CD4-positive, alpha-beta T cell treated with Interleukin-17A for 4 hours (primary cell): Measurements from ENCODE around the gene ACSL1.
A peak's percentile ranks its signal among the peaks of the same experiment; 100 is the strongest.

Experiments used
- DNase-seq: peaks from one replicate; pipeline ENCODE4 v3.0.0-alpha.2; 2020; ENCODE audit warnings: mixed read lengths

ACSL1 gene, protein sequence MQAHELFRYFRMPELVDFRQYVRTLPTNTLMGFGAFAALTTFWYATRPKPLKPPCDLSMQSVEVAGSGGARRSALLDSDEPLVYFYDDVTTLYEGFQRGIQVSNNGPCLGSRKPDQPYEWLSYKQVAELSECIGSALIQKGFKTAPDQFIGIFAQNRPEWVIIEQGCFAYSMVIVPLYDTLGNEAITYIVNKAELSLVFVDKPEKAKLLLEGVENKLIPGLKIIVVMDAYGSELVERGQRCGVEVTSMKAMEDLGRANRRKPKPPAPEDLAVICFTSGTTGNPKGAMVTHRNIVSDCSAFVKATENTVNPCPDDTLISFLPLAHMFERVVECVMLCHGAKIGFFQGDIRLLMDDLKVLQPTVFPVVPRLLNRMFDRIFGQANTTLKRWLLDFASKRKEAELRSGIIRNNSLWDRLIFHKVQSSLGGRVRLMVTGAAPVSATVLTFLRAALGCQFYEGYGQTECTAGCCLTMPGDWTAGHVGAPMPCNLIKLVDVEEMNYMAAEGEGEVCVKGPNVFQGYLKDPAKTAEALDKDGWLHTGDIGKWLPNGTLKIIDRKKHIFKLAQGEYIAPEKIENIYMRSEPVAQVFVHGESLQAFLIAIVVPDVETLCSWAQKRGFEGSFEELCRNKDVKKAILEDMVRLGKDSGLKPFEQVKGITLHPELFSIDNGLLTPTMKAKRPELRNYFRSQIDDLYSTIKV

DNA sequence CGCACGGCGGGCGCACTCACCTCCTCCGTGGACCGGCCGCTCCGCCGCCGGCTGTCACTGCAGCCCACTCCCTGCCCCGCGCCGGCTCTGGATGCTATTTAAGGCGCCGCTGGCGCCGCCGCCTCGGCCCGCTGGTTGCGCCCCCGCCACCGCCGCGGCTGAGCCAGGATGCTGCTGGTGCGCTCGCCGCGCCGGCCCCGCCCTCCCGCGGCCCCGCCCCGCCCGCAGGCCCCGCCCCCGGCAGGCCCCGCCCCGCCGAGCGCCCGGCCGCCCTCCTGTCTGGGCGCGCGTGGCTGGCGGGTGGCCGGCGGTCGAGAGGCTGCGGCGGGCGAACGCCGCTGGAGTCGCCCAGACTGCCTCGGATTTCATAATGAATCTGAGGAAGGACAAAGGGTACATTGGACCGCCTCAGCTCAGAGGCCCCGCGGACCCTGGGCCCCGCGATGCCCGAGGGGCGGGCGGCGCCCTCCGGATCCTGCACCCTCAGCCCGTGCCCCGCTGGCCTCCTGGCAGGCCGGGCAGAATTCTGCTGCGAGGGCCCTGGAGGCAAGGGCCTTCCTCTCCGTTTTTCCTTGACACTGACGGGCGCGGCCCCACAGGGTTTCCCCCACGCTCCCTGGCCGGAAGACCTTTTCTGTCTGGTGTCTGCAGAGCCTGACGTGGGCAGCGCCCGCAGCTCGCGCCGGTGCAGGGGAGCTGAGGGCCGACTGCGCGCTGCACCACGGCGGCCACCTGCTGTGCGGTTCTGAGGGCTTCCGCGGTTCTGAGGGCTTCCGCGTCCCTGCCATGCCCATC, at the start of gene ACSL1:
Gene ACSL1 (minus strand): TSS at position 73 of the 795 bp plus-strand sequence. CDS start 22,454 bp downstream, outside the sequence.
- peak; percentile 82 for DNase-seq

DNA sequence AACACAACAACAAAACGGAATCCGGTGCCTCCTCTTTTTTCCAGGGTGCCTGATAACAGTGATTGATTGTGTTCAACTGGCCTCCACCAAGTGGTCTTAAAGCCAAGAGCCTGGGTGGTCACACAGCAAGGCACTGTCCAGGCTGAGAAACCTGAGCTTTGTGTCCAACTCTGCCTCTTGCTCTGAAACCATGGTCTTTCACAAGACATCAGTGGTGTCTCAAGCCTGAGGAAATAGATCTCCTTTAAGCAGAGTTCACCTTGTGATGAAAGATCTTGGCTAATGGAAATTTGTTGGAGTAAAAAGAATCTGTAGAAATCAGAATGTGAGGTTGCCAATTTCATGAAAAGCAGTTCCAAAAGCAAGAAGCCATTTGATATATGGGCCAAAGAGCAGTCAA, 47.3 kb upstream of the ACSL1 start:
- DNase-seq, result no peak

DNA sequence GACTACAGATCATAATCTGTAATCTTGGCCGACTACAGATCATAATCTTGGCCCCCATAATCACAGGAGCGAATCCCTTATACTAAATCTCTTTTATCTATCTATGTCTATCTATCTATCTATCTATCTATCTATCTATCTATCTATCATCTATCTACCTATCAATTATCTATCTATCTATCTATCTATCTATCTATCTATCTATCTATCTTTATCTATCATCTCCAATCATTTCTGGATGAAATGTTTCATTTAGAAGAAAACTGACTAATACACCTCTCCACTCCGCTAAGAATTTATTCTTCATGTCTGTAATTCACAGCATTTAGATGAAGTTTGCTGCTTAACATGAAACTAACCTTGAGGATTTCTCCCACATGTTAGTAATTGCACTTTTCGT, 45.0 kb upstream of the ACSL1 start:
- DNase-seq, result no peak

DNA sequence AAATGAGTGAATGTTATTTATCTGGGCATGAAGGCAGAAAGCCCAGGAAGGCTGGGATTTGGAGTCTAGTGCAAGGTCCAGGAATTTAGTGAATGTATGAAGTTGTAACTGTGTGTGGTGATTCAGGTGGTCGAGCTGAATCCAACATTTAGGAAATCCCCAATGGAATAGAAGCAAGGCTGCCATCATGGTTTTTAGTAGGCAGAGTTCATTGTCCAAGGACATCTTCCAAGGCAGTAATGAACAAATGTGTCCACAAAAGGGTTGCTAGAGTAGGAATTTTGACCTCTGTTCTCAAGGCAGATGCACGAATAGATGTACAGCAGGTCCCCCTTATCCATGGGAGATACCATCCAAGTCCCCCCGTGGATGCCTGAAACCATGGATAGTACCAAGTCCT, 42.9 kb upstream of the ACSL1 start:
- no peak for DNase-seq

DNA sequence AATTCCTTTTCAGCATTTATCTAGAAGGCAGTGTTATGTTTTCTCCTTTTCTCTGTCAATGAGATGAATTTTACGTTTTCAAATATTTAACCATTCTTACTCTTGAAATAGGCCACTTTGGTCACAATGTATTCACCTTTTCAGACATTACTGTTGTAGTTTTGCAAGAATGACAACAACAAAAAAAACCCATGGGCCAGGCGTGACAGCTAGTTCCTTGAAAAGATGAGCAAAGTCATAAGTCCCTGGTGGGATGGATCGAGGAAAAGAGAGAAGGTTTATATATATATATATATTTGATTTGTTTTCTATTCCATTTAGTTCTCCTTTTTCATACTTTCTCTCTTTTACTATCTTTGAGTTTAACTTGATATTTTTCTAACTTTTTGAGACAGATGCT, 38.1 kb upstream of the ACSL1 start:
- no peak for DNase-seq

DNA sequence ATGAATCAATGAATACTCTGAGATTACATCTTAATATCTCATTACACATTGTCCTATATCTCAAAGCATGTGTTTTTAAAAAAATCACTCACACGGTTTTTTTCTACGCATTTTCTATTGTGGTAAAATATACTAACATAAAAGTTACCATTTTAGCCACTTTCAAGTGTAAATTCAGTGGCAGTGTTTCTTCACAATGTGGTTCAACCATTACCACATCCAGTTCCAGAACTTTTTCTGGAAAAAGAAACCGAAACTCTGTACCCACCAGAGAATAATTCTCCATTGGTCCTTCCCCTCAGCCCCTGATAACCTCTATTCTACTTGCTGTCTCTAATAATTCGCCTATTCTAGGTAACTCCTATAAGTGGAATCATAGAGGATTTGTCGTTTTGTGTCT, 35.3 kb upstream of the ACSL1 start:
- DNase-seq, result no peak

DNA sequence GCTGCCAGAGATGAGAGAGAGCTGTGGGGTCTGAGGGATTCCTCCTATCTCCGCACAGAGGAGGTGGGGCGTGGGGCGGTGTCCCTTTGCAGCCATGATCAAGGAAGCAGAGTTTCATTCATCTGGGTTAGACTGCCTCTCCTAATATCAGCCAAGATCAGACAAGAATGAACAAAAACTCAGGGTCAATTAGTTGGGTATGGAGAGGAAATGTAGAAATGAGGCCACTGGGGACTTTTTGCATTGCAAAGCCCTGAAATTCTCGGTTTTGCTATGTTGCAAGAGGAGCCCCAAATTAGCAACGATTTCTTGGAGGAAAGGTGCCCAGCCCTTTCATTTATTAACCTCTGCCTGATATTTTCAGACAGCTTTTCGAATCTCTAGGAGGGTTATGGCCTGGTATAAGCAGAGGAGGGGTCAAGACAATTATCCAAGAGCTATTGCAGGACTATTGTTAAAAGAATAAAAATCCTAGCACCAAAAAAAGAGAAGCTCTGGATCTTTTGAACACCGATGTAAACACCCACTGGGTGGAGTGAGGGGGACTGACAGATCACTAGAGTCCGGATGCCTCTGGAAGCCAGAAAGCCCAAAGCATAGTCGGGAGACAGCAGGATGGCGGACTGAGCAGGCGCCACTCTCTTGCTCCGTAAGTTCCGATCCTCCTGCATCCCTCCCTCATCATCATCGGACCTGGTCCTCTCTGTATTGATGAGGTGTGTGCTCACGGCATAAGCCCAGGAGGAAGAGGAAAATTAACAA, 34.4 kb upstream of the ACSL1 start:
- no peak for DNase-seq

DNA sequence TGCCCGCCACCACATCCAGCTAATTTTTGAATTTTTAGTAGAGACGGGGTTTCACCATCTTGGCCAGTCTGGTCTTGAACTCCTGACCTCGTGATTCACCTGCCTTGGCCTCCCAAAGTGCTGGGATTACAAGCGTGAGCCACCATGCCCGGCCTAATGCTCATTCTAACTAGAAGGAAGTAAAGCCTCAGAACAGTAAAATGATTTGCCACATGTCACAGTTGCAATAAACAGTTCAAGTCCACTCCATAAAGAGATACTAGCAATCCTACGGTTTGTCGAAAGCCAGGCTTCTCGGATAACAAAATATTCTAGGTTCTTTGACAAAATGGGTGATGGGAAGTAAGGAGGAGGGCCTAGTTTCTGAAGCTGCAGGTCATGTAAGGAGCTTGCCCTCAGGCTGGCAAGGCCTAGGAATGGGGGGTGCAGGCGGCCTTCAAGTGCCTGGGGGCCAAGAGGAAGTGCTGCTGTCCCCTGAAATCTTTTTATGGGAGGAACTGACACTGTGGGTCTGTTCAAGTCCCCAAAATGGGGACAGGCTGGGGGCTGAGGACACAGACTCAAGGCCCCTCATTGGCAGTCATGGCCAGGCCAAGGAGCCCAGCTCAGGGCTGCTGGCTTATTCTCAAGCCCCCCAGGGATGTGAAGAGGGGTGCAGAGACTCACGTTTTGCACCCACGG, 31.8 kb upstream of the ACSL1 start:
- DNase-seq, result no peak

DNA sequence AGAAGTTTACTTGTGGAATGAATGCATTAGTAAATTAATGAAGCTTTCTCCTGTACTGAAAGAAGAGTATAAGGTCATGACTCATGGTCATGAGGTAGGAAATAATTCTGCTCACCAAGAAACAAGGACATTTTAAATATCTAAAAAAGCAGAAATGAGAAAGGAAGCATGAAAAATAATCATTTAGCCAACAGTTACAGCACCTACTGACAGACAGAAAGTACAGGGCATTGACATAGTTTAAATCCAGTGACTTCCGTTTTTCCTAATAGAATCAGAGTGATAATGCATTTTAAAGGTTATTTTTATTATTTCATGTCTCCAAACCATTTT, 30.5 kb upstream of the ACSL1 start:
- DNase-seq, result no peak

DNA sequence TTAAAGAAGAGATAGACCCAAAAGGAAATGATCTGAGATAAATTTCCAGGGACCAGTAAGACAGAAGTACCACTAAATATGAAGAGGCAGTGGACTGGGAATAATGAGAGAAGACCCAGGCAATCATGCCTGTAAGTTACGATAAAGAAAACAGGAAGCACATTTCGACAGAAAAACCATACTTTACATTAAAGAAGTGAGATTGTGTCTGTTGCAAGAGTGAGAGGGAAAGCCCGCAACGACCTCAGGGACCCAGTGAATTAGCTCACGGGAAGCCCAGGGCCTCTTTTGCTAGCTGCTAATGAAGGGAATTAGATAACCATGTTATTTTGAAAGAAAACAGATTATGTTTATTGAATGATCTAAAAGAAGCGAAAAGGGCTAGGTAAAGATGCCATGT, 28.9 kb upstream of the ACSL1 start:
- no peak for DNase-seq

DNA sequence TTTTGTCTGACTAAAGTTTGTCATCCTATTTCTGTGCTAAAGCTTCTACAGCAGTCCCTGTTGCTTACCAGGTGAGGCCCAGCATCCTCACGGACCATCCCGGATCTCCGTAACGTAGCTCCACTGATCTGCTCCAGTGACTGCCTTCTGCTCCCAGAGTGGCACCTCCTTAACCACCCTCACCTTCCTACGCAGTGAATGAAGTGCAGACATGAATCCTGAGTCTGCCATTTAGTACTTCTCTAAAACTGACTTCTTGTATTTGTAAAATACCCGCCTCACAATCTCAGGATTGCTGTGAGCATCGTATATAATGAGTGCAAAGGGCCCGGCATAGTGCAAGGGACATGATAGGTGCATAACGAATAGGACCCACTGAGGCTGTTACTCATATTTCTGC, 27.7 kb upstream of the ACSL1 start:
- DNase-seq, result no peak

DNA sequence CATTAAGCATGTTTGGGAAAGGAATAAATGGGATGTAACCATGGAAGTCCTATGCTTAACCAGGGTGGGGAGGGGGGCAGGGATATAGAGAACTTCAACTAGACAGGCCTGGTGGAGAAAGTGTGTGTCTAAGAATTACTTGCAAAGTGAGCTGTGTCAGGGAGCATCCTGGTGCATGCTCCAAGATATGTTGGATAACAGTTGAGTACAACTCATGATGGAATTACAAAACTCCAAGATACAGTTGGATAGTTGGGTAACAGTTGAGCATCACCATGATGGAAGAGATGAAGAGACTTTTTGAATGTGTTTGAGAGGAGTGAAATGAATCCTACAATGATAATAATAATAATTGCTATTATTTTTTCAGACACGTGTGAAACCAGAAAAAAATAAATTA, 26.1 kb upstream of the ACSL1 start:
- DNase-seq, result no peak

DNA sequence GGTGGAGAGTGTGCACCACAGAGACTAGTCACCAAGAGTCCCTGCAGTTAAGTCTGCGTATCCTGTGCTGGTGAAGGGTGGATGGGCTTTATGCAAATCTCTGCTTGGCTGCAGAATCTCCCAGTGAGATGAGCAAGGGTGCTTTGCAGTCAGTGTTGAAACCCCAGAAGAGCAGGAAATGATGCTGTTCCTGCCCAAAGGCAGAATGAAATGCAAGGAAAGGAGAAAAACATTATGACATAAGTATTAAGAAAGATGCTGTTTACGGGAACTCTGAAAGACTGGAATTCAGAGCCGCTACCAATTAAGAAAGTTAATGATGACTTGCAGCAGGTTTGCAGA, 25.4 kb upstream of the ACSL1 start:
- DNase-seq, result no peak

DNA sequence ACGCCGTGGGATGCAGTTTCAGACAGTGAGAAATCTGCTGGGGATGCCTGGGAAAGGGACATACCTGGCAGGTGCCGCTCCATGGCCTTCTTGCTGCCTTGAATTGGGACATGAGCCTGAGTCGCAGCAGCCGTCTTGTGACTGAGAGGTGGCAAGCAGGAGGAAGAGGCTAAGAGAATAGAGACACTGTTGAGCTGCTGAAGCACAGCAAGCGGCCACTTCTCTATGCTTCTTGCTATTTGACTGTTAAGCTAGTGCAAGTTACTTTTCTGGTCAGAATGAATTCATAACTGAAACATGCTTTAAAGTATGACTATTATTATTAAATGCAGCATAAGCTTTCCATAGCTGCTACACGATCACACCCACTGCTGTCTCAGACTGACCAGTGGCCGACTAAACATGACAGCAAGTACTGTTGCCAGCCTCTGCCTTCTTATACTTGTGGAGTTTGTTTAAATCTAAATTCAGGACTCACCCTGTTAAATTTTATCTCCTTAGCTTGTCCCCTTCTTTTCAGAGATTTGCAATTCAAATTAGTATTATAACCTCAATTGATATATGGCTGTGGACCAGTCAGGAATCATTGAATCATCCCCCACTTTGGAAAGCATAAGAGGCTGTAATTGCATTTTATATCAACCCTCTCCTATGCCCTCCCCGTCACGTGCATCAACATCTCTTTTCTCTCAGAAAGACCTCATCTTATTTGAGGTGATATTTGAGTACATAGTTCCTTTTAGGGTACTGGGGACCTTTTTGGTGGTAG, 24.8 kb upstream of the ACSL1 start:
- DNase-seq, result no peak

DNA sequence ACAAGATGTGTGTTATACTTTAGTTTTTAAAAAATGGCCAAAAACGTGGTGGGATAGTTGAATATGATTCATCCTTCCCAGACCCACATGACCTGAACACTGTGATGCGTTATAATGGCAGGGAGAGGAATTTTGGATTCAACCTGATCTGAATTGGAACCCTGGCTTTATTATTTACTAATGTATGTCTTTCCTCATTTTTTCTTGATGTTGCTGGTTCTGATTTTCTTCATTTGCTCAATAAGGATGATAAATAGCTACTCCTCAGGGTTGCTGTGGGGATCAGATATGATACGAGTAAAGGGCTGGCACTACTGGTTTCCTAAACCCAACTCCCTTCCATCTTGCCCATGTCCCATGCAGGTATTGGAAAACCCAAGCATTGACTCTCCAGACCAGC, 24.2 kb upstream of the ACSL1 start:
- no peak for DNase-seq

DNA sequence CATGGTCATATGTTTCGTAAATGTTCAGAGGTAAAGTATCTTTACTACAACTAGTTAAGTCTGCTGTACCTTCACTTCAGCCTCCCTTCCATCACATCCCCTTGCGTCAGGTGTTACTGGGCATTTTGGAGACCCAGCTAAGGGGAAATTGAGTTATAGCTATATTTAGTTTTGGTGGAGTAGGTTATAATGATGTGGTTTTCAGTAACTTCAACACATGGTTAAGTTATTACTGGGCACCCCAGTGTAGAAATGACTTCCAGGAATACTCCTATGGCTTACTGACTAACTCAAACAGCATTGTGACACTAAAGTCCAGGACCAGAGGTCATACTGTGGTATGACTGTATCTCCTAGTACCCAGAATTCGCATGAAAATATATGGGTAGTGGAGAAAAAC, 23.4 kb upstream of the ACSL1 start:
- no peak for DNase-seq

DNA sequence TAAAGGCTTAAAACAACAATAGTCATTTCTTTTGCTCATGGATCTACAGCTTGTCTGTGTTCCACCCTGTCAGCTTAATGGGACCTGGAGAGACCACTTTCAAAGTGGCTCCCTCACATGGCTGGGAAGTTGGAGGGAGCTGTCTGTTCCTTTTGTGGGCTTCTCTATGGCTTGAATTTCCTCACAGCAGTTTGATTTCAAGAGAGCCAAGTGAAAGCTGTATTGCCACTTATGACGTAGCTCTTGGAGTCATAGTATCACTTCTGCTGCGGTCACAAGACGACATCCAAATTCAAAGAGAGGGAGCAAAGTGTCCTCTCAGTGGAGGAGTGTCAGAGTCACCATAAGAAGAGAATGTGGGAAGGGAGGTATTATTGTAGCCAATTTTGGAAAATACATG, 22.7 kb upstream of the ACSL1 start:
- DNase-seq, result no peak

DNA sequence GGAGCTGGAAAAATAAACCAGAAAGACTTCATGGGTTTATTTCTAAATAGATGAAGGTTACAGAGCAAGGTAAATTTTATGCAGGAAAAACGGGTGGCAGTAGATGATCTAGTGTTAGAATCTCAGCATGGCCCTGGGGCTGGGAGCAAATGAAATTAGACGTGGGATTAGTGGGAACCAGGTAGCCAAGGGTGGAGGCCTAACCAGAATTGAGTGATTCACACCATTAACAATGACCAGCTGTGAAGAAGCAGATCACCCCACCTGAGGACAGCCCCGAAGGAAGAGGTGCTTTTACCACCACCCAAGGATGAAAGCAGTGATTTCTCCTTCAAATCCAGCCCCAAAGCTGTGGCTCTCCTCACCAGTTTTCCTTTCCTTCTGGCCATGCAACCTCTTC, 20.8 kb upstream of the ACSL1 start:
- no peak for DNase-seq

DNA sequence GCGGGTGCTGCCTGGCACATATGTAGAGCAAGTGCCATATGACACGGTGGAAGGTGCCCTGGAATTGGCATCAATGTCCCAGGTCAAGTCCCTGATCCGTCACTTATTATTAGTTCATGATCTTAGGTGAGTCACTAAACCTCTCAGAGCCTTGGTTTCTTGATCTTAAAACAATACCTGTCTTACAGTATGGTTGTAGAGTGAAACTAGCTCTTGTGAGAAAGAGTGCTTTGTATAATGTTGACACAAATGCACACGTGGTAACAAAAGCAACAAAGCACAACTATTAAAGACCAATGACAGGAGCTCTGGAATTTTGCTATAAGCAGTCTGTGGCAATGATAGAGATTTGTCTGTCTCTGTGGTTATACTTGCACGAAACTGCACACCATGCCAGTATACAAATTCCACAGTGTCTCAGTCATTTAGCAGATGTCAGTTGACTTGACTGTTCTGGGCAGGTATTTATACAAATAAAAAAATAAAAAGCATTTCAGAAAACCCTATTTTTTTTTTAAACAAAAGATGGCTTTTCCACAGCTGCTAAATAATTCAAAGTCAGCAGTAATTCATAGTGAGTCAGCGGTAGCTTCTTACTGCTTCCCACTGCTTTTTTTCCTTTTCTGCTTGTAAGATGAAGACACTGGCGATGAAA, 19.7 kb upstream of the ACSL1 start:
- DNase-seq, result no peak

DNA sequence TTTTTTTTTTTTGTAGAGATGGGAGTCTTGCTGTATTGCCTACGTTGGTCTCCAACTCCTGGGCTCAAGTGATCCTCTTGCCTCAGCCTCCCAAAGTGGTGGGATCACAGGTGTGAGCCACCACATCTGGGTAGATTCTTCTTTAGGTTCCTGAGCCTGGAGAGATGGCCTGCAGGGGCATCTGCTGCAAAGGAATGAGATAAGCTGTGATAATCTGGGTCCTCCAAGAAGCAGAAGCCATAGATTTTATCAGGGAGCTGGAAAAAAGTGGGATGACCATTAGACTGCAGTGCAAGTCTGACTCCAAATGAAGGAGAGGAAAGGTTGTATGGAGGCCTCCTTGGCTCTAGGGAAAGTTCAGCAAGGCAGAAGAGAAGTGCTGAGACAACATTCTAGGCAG, 19.0 kb upstream of the ACSL1 start:
- no peak for DNase-seq

DNA sequence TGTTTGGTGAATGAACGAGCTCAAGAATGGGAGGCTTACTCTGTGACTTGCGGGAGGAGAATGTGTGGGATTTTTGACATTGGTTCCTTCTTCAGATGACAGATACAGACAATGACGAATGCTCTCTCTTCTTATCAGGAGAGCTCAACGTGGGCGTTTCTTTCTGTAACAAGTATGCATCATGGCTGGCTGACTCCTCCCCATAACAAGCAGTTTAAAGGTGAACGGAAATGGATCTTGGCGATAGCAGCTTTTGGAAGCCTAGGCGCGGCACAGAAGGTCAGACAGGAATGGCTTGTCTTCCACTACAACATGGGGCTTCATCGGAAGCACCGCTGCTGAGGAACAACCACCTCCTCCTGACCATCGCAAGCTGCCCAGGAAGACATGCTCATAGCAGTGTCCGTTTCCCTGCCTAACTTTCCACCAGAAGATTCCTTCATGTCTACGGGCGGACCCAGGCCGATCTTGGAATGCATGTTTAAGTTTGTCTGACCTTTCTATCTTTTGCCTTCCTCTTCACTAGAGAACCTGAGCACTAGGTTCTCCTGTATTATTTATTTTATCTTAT, 18.3 kb upstream of the ACSL1 start:
- no peak for DNase-seq
